Measurements from ENCODE around the gene RAB11FIP4.
A peak's percentile ranks its signal among the peaks of the same experiment; 100 is the strongest.

RAB11FIP4 gene

GRCh38 chr17:31510308-31511194 is 119.1 kb downstream of the RAB11FIP4 start:
- Mint-ChIP-seq H3K27me3 (ENCODE audit: low read depth) (no peaks in the 10 kb centered on the region), H3K4me3 (peak overlapping the region; percentile 72), H3K27ac (peak overlapping the region; percentile 99), H3K9me3 (no peaks in the 10 kb centered on the region), H3K4me1 (ENCODE audit: low read depth) (peaks cover 34% of the 10 kb centered on the region), H3K36me3 (ENCODE audit: low read depth) (no peaks in the 10 kb centered on the region)

GRCh38 chr17:31511195-31511578 is 119.7 kb downstream of the RAB11FIP4 start:
- Mint-ChIP-seq H3K27me3 (ENCODE audit: low read depth) (no peaks in the 10 kb centered on the region), H3K9me3 (no peaks in the 10 kb centered on the region), H3K27ac (peak overlapping the region; percentile 45), H3K4me3 (no peak overlapping the region), H3K4me1 (ENCODE audit: low read depth) (peaks cover 34% of the 10 kb centered on the region), H3K36me3 (ENCODE audit: low read depth) (no peaks in the 10 kb centered on the region)

- Mint-ChIP-seq H3K9me3 (no peaks in the 10 kb centered on the region), H3K27ac (no peak overlapping the region), H3K4me3 (no peak overlapping the region), H3K4me1 (ENCODE audit: low read depth) (peaks cover 30% of the 10 kb centered on the region), H3K36me3 (ENCODE audit: low read depth) (no peaks in the 10 kb centered on the region), H3K27me3 (ENCODE audit: low read depth) (no peaks in the 10 kb centered on the region)
Measured at GRCh38 chr17:31511580-31511979, 120.1 kb downstream of the RAB11FIP4 start.

GRCh38 chr17:31512104-31512740 is 120.7 kb downstream of the RAB11FIP4 start:
- H3K36me3 Mint-ChIP-seq (ENCODE audit: low read depth): no peaks in the 10 kb centered on the region
- peaks cover 27% of the 10 kb centered on the region for H3K4me1 Mint-ChIP-seq (ENCODE audit: low read depth)
- no peak overlapping the region for H3K4me3 Mint-ChIP-seq

GRCh38 chr17:31512796-31513195 is 121.3 kb downstream of the RAB11FIP4 start:
- Mint-ChIP-seq H3K9me3 (no peaks in the 10 kb centered on the region), H3K36me3 (ENCODE audit: low read depth) (no peaks in the 10 kb centered on the region), H3K4me3 (no peak overlapping the region), H3K27ac (no peak overlapping the region), H3K4me1 (ENCODE audit: low read depth) (peaks cover 25% of the 10 kb centered on the region), H3K27me3 (ENCODE audit: low read depth) (no peaks in the 10 kb centered on the region)

More at GRCh38 chr17:31512104-31512740, 120.7 kb downstream of the RAB11FIP4 start:
- no peaks in the 10 kb centered on the region for H3K27me3 Mint-ChIP-seq (ENCODE audit: low read depth)
- no peak overlapping the region for H3K27ac Mint-ChIP-seq
- no peaks in the 10 kb centered on the region for H3K9me3 Mint-ChIP-seq

- peaks cover 18% of the 10 kb centered on the region for H3K4me1 Mint-ChIP-seq (ENCODE audit: low read depth)
- no peak overlapping the region for H3K27ac Mint-ChIP-seq
- H3K36me3 Mint-ChIP-seq (ENCODE audit: low read depth): no peaks in the 10 kb centered on the region
- no peaks in the 10 kb centered on the region for H3K9me3 Mint-ChIP-seq
- no peak overlapping the region for H3K4me3 Mint-ChIP-seq
- H3K27me3 Mint-ChIP-seq (ENCODE audit: low read depth): no peaks in the 10 kb centered on the region
Measured at GRCh38 chr17:31513731-31514427, 122.4 kb downstream of the RAB11FIP4 start.

- Mint-ChIP-seq H3K4me1 (ENCODE audit: low read depth) (peaks cover 6% of the 10 kb centered on the region), H3K27ac (peak overlapping the region; percentile 15), H3K4me3 (no peak overlapping the region), H3K27me3 (ENCODE audit: low read depth) (no peaks in the 10 kb centered on the region), H3K36me3 (ENCODE audit: low read depth) (peaks cover 3% of the 10 kb centered on the region), H3K9me3 (no peaks in the 10 kb centered on the region)
Measured at GRCh38 chr17:31515267-31515666, 123.8 kb downstream of the RAB11FIP4 start.

- H3K27me3 Mint-ChIP-seq (ENCODE audit: low read depth): no peaks in the 10 kb centered on the region
- no peak overlapping the region for H3K4me3 Mint-ChIP-seq
- no peaks in the 10 kb centered on the region for H3K4me1 Mint-ChIP-seq (ENCODE audit: low read depth)
- no peak overlapping the region for H3K27ac Mint-ChIP-seq
- no peaks in the 10 kb centered on the region for H3K9me3 Mint-ChIP-seq
- H3K36me3 Mint-ChIP-seq (ENCODE audit: low read depth): peaks cover 6% of the 10 kb centered on the region
Measured at GRCh38 chr17:31517524-31517923, 126.0 kb downstream of the RAB11FIP4 start.

GRCh38 chr17:31518478-31518877 is 127.0 kb downstream of the RAB11FIP4 start:
- H3K9me3 Mint-ChIP-seq: no peaks in the 10 kb centered on the region
- H3K27me3 Mint-ChIP-seq (ENCODE audit: low read depth): no peaks in the 10 kb centered on the region
- H3K4me1 Mint-ChIP-seq (ENCODE audit: low read depth): no peaks in the 10 kb centered on the region
- no peak overlapping the region for H3K4me3 Mint-ChIP-seq
- peaks cover 9% of the 10 kb centered on the region for H3K36me3 Mint-ChIP-seq (ENCODE audit: low read depth)
- no peak overlapping the region for H3K27ac Mint-ChIP-seq

- Mint-ChIP-seq H3K27me3 (ENCODE audit: low read depth) (no peaks in the 10 kb centered on the region), H3K9me3 (no peaks in the 10 kb centered on the region), H3K36me3 (ENCODE audit: low read depth) (peaks cover 14% of the 10 kb centered on the region), H3K4me1 (ENCODE audit: low read depth) (no peaks in the 10 kb centered on the region), H3K4me3 (no peak overlapping the region), H3K27ac (no peak overlapping the region)
Measured at GRCh38 chr17:31521632-31522283, 130.3 kb downstream of the RAB11FIP4 start.

GRCh38 chr17:31522284-31522931 is 130.9 kb downstream of the RAB11FIP4 start:
- Mint-ChIP-seq H3K36me3 (ENCODE audit: low read depth) (peaks cover 14% of the 10 kb centered on the region), H3K4me1 (ENCODE audit: low read depth) (no peaks in the 10 kb centered on the region), H3K27ac (no peak overlapping the region), H3K27me3 (ENCODE audit: low read depth) (no peaks in the 10 kb centered on the region), H3K4me3 (no peak overlapping the region), H3K9me3 (no peaks in the 10 kb centered on the region)

GRCh38 chr17:31522987-31523495 is 131.6 kb downstream of the RAB11FIP4 start:
- Mint-ChIP-seq H3K27me3 (ENCODE audit: low read depth) (no peaks in the 10 kb centered on the region), H3K4me3 (no peak overlapping the region), H3K36me3 (ENCODE audit: low read depth) (peaks cover 14% of the 10 kb centered on the region), H3K27ac (no peak overlapping the region), H3K9me3 (no peaks in the 10 kb centered on the region), H3K4me1 (ENCODE audit: low read depth) (no peaks in the 10 kb centered on the region)

GRCh38 chr17:31523862-31524730 is 132.6 kb downstream of the RAB11FIP4 start:
- Mint-ChIP-seq H3K36me3 (ENCODE audit: low read depth) (peaks cover 14% of the 10 kb centered on the region), H3K4me1 (ENCODE audit: low read depth) (no peaks in the 10 kb centered on the region), H3K9me3 (no peaks in the 10 kb centered on the region), H3K27me3 (ENCODE audit: low read depth) (no peaks in the 10 kb centered on the region), H3K27ac (no peak overlapping the region), H3K4me3 (no peak overlapping the region)

Measured in T-helper 1 cell treated with Interleukin-12 subunit alpha and Interleukin-12 subunit beta and Interleukin-4 antibody, amounts not matched to agents 30 μg/mL and 1 μg/mL, for 36 hours (primary cell).